GM19025 (cell line): ENCODE results near the gene SCD5.

Source experiments
- ATAC-seq: cut with Tn5 transposase; IDR thresholded peaks from one replicate; pipeline ENCODE4 v1.9.1; 2021; ENCODE audit warnings: mild to moderate bottlenecking, low read depth, moderate library complexity; ENCODE audit not compliant: unreplicated experiment

SCD5 gene

DNA sequence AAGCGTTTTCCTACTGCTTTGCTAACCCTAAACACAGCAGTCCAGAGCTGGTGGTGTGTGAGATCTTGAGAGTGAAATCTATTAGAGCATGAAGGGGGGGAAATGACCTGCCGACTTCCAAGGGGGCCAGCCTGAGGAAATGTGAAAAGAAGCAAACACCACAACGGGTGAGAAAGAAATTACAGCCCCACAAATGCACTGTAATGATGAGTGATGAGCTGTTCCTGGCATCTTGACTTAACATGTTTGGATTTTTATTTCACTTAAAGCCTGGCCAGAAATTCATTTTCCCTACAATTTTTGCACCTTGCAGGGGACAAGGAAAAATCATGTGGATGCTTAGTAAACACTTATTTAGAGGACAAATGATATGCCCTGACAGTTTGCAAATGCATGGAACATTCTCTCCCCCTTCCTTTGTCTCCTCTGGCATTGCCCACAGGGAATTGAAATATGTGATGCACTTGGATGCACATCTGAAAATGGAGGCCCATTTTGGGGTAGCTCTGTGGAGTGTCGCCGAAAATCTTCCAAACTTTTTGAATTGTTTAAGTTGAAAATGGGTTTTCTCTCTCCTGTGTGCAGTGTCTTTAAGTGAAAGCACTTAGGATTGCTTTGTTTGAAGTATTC is 152.5 kb downstream of the SCD5 start:
- no peak for ATAC-seq

DNA sequence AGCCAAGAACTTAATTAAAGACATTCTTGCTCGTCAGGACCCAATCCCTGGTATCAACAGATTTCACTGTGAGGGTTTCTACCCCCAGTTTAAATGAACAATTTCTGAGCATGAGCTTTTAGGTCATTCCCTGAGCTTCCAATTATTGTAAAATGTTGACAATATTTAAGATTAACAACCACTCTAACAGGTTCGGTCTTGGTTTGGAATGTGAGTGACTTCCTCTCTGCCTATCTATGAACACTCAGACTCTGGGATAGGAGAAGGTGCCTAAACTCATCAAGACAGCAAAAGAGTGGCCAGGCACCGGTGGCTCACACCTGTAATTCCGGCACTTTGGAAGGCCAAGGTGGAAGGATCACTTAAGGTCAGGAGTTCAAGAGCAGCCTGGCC is 153.9 kb downstream of the SCD5 start:
- no peak for ATAC-seq

DNA sequence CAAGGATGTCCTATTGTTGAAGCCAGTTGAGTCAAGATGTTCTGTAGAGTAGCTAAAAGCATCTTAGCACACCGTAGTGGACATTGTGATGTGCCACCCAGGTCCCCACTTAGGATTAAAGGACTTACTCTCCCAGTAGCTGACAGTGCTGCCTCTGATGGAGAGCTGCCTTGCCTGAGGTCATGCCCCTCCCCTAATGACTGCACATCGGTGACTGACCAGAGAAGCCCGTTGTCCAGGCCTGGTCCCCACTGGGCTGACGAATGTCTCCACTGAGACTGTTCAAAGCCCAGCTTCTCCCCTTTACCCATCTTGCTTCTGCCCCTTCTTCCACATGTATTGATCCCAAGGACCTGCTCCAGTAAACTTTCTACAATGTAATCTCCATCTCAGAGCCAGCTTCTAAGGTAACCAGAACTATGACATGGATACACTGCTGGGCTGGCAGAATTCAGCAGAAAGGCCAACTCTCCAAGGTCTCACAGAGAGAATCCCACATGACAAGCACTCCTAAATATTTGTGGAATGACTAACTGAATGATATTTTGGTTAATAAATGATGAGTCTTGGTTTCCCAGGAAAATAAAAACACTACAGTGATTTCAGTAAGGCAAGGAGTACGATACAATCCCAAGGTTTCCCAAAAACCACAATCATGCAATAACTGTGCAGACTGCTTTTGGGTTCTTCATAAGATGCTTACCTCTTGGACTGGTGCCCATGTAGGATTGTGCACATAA is 154.4 kb downstream of the SCD5 start:
- ATAC-seq: no peak

DNA sequence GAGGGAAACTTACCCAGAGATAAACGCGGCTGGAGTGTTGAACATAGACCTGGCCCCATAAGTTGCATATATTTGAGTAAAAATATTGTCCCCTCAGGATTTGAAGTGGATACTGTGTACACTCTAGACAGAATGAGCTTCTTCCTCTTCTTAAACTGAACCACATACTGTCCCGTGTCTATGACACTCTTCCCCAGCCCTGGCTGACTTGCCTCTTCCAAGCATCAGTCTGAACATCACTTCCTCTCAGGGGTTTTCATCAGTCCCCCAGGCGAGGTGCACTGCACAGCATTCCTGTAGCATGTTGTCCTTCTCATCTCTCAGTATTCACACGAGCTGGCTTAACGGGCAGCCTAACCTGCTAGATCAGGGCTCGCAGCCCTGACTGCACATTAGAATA is 156.3 kb downstream of the SCD5 start:
- no peak for ATAC-seq

DNA sequence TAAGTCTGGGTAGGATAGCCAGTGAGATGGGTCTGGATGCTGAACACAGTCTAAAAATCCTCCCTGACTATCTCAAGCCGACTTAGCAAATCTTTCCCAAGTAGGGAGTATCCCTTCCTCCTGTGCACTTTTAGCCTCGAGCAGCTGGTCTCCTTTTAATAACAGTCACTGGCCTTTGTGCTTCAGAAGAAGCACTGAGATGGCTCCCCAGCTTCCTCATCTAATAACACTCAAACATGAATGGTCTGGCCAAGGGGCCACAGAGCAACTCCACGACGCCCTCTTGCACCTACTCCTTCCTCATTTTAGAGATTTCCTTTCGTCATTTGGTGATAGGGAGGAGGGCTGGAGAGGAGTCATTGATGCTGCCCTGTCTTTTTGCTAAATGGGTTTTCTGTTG is 158.1 kb downstream of the SCD5 start:
- no peak for ATAC-seq

DNA sequence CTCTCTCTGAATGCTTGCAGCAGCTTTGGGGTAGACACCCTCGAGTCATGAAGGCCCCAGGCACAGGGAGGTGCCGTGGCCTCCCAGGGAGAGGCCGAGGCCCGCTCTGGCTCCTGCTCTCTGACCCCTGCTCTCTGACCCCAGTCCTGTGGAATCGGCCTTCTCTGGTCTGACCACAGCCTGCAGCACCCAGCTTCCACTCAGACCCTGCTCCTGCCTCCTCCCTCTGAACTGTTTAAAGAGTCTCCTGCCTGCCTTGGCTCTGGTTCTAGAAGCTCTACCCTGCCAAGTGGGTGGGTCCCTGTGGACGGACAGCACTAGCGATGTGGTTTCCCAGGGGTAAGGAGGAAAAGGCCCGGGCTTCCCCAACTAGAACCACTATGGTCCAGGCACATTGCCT is 158.6 kb downstream of the SCD5 start:
- no peak for ATAC-seq

DNA sequence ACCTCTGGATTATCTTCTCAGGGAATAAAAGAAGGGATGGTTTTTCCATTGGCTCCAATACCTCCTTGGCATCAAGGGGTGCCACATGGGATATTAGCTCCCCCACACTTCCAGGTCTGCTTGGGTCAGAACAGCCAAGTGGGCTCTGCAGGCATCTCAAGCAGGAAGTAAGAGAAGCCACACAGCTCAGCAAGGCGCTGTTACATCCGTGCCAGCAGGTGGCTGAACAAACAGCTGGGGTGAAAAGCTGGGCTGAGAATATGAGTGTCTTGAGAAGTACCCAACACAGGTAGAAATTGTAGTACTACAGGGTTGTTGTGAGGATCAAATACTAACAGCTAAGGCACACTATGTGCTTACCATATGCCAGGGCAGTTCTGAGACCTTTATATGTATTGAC is 160.1 kb downstream of the SCD5 start:
- no peak for ATAC-seq

DNA sequence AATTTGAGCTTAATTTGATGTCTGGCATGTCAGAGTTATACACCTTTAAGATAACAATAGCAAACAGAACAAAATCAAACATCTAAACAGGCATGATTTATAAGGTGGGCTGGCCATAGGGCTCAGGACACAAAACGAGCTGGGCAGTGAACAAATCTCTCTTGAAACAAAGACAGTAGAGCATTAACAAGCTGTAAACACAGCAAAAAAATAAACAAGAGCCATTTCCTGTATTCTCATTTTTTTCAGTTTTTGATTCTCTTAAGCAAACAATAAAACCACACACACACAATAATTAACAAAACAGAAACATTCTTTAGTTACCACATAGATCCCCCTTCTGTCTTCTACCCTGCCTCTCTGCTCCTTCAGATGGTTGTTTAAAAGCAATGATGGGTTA is 168.5 kb downstream of the SCD5 start:
- ATAC-seq: no peak

DNA sequence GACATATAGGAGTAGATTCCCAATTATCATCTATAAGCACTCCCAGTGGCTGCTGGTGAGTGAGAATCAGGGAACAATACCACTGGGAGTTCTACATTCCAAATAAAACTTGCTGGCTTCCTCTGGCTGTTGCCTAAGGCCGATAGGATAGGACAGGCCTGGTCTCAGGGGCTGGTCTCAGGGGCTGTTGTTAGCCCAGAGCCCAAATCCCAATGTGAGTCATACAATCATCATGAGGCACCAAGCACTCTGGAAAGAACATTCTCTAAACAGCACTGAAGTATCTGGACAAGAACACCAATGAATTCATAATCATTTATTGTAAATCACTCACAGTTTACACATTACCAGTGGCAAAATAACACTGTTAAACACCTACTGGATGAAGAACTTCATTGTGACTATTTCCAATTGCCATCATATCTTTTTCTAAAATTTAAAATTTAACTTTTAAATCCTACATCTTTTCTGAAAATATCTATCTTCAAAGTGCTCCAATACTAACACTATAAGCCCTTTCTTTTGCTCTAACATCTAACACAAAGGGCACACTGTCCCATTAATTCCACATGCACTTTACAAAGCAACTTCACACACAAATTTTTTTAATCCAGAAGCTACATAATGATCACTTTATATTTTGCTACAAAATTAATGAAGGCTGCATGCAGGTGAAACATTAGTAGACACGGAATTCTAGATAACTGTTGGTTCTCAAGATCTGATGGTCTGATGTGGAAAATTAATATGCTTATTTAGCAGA is 169.2 kb downstream of the SCD5 start:
- no peak for ATAC-seq

DNA sequence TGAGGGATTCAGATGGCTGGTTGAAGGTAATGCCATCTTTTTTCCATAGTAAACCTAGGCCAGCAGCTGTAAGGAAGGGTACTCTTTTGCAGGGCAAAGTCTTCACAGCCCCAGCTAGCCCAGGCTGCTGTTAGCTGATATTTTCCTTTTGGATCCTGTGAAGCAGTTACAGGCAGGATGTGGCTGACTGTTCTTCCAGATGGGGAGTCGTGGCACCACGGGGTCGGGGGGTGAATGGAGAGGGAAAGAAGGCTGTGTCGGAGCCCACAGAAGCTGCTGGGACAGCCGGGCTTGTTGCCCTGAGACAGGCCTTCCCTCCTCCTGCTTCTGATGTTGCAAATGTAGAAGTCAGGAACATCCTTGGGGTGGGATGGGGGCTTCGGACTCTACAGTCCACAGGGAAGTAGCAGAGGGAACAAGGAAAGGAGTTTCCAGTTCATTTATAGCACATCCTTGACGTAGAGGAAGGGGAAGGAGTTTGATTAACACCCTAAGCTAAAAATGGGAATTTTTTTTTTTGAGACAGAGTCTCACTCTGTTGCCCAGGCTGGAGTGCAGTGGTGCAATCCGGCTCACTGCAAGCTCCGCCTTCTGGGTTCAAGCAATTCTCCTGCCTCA is 172.2 kb downstream of the SCD5 start:
- no peak for ATAC-seq

DNA sequence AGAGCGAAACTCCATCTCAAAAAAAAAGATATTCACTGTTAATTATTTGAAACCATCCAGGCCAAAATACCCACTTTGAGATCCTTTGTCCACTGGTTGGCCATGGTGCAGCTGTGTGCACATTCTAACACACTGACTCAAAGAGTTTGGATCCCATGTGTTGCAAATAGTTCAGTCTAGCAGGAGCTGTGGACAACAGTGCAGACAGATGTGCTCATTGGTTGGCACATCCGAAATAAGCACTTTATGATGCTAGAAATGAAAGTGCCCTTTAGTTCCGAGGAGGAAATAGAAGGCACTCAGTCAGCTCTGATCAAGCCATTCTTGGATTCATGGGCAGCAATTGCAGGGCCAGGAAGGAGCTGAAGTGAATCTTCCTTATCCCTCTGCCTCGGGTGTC is 173.8 kb downstream of the SCD5 start:
- no peak for ATAC-seq

DNA sequence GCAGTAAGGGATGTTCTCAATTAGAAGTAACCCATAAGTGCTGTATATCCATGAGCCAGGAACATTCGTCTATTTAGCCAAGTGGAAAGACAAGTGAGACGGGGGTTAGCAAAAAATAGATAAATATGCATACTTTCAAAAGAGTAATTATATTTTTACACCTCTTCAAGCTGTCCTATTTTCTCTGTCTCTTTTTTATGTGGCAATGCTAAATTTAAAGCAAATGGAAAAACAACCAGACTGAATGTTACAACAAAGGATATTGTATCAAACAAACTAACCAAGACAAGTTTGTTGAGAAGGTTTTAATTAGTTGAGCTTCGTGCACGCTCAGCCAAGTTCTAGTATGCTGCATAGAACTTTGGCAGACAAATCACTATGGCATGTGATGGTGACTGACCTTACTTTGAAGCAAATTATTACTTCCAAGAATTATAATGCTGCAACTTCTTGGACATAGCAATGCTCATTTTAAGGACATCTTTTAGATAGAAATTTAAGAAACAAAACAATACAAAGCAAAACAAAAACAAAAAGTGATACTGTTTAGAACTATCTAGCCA is 175.4 kb downstream of the SCD5 start:
- no peak for ATAC-seq

DNA sequence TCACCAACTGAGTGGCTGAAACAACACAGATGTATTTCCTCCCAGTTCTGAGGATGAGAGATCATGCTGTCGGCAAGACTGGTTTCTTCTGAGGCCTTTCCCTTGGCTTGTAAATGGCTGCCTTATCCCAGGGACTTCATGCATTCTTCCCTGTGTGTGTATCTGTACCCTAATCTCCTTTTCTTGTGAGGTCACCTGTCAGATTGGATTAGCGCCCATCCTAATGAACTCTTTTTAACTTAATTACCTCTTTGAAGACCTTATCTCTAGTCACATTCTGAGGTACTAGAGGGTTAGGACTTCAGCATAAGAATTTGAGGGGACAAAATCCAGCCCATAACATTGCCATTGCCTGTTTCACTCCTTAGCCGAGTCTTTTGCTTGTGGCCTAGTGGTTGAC is 177.3 kb downstream of the SCD5 start:
- ATAC-seq: no peak

DNA sequence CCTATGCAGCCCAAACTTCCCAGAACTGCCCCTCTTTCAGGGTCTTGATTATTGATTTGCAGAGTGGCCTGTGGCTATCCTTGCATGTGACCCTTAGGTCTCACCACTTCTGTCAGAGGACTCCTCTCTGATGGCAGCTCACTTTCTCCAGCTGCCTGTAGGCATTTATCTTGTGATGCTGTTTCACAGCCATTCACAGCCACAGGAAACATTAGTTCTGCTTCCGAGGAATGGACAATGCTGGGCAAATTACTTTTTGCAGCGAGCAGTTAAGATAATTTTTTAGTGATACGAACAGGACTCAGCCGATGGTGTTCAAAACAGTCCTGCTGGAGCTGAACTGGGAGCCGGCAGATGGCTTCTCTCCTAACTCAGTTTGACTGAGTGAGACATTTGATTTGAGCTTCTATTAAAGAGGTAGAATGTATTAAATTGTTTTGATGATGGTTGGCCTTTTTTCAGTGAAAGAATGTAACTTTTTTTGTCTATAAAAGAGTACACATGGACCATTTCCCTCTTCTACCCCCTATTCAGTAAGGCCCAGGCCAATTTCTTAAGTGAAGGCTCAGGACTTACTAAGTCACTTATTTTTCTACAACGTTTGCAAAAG is 178.4 kb downstream of the SCD5 start:
- no peak for ATAC-seq

DNA sequence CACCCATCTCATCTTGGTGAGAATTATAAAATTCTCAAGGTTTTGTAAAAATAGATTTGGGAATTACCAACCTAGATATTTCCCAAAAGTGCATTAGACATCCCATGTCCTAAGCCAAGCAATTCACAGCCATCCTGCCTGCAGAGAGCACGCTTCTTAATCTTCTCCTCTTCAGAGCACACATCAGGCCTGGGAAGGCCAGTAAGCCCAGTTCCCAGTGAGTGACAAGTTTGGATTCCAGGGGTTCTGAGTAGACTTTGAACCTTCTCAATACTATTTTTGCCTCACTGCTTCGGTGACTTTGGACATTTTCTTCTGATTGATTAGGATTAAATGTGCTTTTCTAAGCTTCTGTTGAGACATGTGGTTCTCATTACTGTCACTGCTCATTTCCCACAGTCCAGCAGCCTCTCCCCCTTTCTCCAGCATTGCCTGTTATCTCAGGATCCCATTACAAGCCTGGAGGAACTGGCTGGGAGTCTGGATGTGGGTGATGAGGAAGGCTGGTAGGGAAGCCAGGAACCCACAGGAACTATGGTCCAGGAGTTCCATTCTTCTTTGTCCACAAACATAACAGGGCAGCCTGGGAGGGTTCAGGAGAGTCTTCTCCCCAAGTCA is 180.4 kb downstream of the SCD5 start:
- no peak for ATAC-seq

DNA sequence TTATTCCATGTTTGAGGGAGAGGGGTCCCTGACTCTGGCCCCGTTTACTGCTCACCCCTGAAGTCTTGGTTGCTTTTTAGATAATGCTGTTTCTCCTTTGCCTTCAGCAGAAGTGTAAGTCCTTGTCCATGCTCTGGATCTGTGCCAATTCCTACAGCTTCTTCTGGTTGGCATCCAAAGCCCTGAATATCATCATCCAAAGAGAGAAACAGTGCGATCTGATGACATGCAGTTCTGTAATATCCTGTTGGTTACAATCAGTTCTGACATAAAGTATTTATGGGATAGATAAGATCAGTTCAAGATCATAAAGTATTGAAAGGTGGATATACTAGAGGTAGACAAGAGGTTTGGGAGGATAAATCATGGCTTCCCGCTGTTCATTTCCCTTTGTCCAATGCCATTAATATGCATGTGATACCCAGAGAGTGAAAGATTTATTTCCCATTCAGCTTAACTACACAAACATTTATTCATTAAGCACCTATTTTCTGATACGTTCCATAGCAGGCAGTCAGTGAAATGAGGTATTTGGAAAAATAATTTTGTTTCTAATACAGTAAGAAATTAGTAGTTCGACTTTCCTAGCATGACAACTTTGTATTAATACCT is 183.7 kb downstream of the SCD5 start:
- no peak for ATAC-seq

DNA sequence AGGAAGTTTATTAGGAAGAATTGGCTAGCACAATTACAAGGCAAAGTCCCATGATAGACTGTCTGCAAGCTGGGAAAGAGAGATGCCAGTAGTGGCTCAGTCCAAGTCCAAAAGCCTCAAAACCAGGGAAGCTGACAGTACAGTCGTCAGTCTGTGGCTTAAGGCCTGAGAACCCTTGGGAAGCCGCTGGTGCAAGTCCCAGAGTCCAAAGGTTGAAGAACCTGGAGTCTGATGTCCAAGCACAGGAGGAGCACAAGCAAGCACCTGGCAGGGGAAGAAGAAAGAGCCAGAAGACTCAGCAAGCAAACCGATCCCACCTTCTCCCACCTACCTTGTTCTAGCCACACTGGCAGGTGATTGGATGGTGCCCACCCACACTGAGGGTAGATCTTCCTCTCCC is 185.5 kb downstream of the SCD5 start:
- ATAC-seq: no peak

DNA sequence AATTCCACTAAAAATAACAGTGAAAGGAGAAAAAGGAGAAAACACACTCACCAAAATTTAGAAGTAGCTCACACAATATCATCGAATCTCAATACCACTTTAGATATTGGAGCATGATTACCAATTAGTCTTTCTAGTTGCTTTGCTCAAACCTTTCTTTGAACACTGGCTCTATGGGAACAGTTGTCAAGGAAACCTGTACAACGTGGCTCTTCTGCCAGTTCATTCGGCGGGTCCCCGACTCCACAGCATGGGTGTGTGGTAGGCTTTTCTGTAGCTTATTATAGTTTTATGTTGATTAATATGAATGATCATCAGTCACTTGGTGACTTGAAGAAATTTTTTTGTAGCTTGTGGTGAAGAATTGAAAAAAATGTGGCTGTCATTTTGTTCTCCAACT is 186.6 kb downstream of the SCD5 start:
- no peak for ATAC-seq

DNA sequence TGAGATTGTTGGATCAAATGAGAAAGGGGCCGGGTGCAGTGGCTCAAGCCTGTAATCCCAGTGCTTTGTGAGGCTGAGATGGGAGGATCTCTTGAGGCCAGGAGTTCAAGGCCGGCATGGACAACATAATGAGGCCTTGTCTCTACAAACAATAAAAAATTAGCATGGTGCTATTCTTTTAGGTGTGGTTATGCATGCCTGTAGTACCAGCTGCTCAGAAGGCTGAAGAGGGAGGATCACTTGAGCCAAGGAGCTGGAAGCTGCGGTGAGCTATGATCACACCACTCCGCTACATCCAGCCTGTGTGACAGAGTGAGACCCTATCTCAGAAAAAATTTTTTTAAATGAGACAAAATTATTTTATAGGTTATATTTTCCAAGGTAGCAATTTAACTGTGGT is 187.1 kb downstream of the SCD5 start:
- ATAC-seq: no peak

DNA sequence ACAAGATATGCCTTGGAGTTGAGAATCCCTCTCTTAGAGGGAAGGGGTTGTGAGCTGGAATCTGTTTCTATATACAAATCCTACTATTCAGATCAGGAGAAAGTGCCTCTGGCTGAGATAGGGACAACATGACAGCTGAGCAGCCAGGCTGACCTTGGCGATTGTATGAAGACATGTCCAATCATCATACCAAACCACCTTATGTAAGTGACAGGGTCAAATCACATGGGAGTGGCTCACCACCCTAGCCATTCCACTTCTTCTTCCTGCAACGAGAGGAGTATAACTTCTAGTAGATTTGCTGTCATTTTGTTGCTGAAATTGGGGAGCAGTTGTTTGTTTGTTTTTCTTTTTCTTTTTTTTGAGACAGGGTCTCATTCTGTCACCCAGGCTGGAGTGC is 188.6 kb downstream of the SCD5 start:
- no peak for ATAC-seq
